GM19452 (cell line): ENCODE results near the gene SLC5A5.
A peak's percentile ranks its signal among the peaks of the same experiment; 100 is the strongest.
"Not testable (repeated sequence)": the region's sequence is repeated elsewhere in the genome, so short reads cannot be mapped to it uniquely, and the experiment has no call there.

Experiments
- ATAC-seq: cut with Tn5 transposase; IDR thresholded peaks from one replicate; pipeline ENCODE4 v1.9.1; 2021; ENCODE audit not compliant: unreplicated experiment

SLC5A5 gene

GRCh38 chr19:17915940-17916593, 44.3 kb downstream of the SLC5A5 start:
- ATAC-seq = no peak

GRCh38 chr19:17918151-17918550, 46.4 kb downstream of the SLC5A5 start:
- not testable (repeated sequence) for ATAC-seq

GRCh38 chr19:17919122-17919521, 47.4 kb downstream of the SLC5A5 start:
- not testable (repeated sequence) for ATAC-seq

- ATAC-seq = no peak
These were observed 48.8 kb downstream of the SLC5A5 start for GRCh38 chr19:17920527-17920926.

GRCh38 chr19:17922138-17922537, 50.4 kb downstream of the SLC5A5 start:
- no peak for ATAC-seq

- ATAC-seq = no peak
These were observed 54.3 kb downstream of the SLC5A5 start for GRCh38 chr19:17926044-17926443.

- ATAC-seq = no peak
These were observed 57.3 kb downstream of the SLC5A5 start for GRCh38 chr19:17929056-17929455.

GRCh38 chr19:17931532-17932191, 59.9 kb downstream of the SLC5A5 start:
- ATAC-seq = no peak

- peak; percentile 75 for ATAC-seq
These were observed 61.0 kb downstream of the SLC5A5 start, which contains the start of gene CCDC124 for GRCh38 chr19:17932485-17933338. Gene CCDC124 (plus strand): TSS chr19:17933015. CDS start chr19:17936421, 3,406 bp downstream.

GRCh38 chr19:17933414-17934129, 61.8 kb downstream of the SLC5A5 start:
- no peak for ATAC-seq

GRCh38 chr19:17936379-17936778, 64.6 kb downstream of the SLC5A5 start:
- no peak for ATAC-seq

GRCh38 chr19:17937371-17937900, 65.7 kb downstream of the SLC5A5 start:
- ATAC-seq = no peak

- no peak for ATAC-seq
These were observed 66.5 kb downstream of the SLC5A5 start for GRCh38 chr19:17938092-17938845.

GRCh38 chr19:17942181-17942580, 70.4 kb downstream of the SLC5A5 start:
- ATAC-seq = no peak

- no peak for ATAC-seq
These were observed 71.0 kb downstream of the SLC5A5 start for GRCh38 chr19:17942582-17943273.

- ATAC-seq = no peak
These were observed 71.8 kb downstream of the SLC5A5 start for GRCh38 chr19:17943274-17944221.

- ATAC-seq = no peak
These were observed 72.6 kb downstream of the SLC5A5 start for GRCh38 chr19:17944301-17944700.
